GM18861 (cell line): ENCODE measurements around the gene TTC33.
"Not testable (repeated sequence)": the region's sequence is repeated elsewhere in the genome, so short reads cannot be mapped to it uniquely, and the experiment has no call there.

Source experiments
- ATAC-seq: cut with Tn5 transposase; IDR thresholded peaks from one replicate; pipeline ENCODE4 v1.9.1; 2021; ENCODE audit not compliant: unreplicated experiment

The TTC33 gene

GRCh38 chr5:40780199-40780598, 24.4 kb upstream of the TTC33 start:
- ATAC-seq, result no peak

- ATAC-seq, result no peak
Observed at GRCh38 chr5:40779561-40779960, 23.8 kb upstream of the TTC33 start.

- ATAC-seq, result no peak
Observed at GRCh38 chr5:40778133-40778532, 22.4 kb upstream of the TTC33 start.

GRCh38 chr5:40776658-40776977, 20.9 kb upstream of the TTC33 start:
- no peak for ATAC-seq

- no peak for ATAC-seq
Observed at GRCh38 chr5:40775846-40776657, 20.3 kb upstream of the TTC33 start.

GRCh38 chr5:40775085-40775845, 19.5 kb upstream of the TTC33 start:
- ATAC-seq, result no peak

GRCh38 chr5:40774623-40775022, 18.9 kb upstream of the TTC33 start:
- ATAC-seq, result no peak

- ATAC-seq, result no peak
Observed at GRCh38 chr5:40770764-40771163, 15.0 kb upstream of the TTC33 start.

- no peak for ATAC-seq
Observed at GRCh38 chr5:40762705-40763104, 6.9 kb upstream of the TTC33 start.

- no peak for ATAC-seq
Observed at GRCh38 chr5:40757400-40757799, 1.6 kb upstream of the TTC33 start.

GRCh38 chr5:40755093-40755406, 711 bp downstream of the TTC33 start:
- ATAC-seq, result peak; percentile 72

- ATAC-seq, result peak; percentile 23
Observed at GRCh38 chr5:40754381-40755092, 1.2 kb downstream of the TTC33 start.

- ATAC-seq, result no peak
Observed at GRCh38 chr5:40746703-40747102, 9.1 kb downstream of the TTC33 start.

- no peak for ATAC-seq
Observed at GRCh38 chr5:40743771-40744170, 12.0 kb downstream of the TTC33 start.

- ATAC-seq, result no peak
Observed at GRCh38 chr5:40738502-40738901, 17.3 kb downstream of the TTC33 start.

GRCh38 chr5:40736103-40736875, 19.5 kb downstream of the TTC33 start:
- peak; percentile 82 for ATAC-seq

- no peak for ATAC-seq
Observed at GRCh38 chr5:40735609-40736008, 20.2 kb downstream of the TTC33 start.

- no peak for ATAC-seq
Observed at GRCh38 chr5:40734986-40735385, 20.8 kb downstream of the TTC33 start.

GRCh38 chr5:40733879-40734563, 21.7 kb downstream of the TTC33 start:
- ATAC-seq, result no peak

- no peak for ATAC-seq
Observed at GRCh38 chr5:40733434-40733833, 22.3 kb downstream of the TTC33 start.

- ATAC-seq, result not testable (repeated sequence)
Observed at GRCh38 chr5:40722497-40722911, 33.3 kb downstream of the TTC33 start.
